ENCODE measurements around the gene TRIM63.

Gene TRIM63

DNA sequence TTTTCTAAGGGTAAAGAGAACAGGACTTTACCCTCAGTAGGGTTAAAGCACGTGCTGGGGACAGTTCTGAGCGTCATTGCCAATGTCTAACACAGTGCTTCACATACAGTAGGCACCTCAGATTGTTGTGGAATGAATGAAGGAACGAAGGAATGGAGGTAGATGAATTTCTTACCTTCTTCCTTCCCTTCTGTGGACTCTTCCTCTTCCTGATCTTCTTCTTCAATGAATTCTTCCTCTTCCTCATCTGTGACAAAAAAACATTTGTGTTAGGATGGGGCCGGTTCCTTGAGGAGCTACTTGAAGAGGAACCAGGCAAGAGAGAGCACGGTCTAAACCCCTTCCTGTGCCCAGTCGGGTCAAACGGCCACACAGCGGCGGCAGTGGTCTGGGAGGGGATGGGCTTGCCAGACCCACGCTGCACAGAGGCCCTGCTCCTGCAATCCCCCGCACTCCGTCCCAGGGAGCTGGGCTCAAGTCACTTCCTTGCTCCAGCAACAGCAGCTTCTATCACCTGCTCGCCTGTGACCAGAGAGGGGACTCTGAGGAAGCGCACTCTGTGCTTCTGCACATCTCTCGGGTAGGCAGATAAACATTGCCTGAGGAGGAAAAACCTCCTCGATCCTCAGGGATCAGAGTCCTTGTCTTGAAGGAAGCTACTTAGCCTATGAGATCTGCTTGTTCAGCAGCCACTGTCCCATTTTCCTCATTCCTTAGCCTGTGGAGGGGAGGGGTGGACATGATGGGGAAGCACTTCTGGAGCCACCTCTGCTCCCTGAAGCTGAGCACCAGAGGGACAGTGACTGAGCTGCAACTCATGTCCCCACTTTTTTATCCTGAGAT, 13.5 kb downstream of the TRIM63 start:
- DNase-seq: no peak

DNA sequence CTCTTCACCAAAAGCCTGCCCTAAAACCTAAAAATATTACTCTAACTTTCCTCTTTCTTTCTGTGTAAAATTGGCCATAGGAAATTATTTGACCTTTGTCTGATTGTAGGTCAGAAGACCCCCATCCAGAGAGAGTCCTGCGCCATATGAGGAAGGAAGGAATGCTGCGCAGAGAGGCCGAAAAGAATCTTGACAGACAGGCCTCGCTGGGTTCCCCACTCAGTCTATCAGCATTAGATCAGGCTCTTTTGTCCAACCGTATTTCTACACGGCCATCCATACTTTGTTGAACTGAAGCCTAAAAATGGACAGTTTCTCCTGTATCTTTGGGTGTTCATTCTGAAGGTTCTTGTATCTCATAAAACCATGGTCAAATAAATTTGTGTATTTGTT, 17.2 kb downstream of the TRIM63 start:
- no peak for DNase-seq

DNA sequence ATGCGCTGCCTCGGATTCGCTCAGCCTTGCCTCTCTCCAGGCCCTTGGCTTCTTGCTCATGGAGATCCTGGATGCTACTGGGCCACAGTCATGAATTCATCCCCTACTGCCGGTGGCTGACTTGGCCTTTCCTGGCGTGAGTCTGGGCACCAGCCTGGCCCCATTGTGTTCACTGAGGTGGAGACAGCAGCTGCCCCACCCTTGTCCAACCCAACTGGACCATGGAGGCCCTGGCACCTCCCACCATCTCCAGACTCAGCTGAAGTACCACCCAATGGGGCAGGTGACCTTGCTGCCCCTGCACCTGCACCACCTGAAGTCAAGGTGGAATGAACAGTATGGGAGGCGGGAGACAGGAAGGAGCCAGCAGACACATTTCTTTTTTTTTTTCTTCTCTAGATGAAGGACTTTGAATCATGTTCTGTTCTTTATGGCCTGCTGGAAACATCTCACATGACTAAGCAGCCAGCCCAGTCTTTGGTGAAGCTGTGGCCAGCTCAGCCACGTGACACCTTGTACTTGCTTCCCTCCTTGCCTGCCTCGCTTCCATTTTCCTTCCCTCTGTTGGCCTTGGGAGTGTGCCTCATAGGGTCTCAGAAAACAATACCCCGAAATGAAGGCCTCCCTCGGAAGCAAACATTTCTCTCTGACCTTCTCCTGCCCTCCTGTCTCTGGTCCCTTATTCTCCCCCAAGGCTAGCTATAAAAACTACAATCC, 17.7 kb downstream of the TRIM63 start:
- DNase-seq: no peak

DNA sequence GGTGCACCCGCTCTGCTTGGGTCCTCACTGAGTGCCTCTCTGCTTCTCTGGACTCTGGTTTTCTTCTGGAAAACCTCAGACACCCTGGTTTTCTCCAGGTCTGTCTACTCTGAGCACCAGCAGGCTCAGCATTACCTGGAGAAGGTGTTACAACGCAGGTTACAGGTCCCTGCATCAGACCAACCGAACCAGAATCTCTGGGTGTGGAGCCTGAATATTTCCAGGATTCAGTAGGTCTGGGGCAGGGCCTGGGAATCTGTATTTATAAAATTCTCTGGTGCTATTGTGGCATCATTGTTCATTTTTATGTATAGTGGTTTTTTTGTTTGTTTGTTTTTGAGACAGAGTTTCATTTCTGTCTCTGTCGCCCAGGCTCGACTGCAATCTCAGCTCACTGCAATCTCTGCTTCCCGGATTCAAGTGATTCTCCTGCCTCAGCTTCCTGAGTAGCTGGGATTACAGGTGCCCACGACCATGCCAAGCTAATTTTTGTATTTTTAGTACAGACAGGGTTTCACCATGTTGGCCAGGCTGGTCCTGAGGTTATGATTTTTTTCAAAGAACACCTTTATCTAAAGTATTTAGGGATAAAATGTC, 20.1 kb downstream of the TRIM63 start:
- no peak for DNase-seq

DNA sequence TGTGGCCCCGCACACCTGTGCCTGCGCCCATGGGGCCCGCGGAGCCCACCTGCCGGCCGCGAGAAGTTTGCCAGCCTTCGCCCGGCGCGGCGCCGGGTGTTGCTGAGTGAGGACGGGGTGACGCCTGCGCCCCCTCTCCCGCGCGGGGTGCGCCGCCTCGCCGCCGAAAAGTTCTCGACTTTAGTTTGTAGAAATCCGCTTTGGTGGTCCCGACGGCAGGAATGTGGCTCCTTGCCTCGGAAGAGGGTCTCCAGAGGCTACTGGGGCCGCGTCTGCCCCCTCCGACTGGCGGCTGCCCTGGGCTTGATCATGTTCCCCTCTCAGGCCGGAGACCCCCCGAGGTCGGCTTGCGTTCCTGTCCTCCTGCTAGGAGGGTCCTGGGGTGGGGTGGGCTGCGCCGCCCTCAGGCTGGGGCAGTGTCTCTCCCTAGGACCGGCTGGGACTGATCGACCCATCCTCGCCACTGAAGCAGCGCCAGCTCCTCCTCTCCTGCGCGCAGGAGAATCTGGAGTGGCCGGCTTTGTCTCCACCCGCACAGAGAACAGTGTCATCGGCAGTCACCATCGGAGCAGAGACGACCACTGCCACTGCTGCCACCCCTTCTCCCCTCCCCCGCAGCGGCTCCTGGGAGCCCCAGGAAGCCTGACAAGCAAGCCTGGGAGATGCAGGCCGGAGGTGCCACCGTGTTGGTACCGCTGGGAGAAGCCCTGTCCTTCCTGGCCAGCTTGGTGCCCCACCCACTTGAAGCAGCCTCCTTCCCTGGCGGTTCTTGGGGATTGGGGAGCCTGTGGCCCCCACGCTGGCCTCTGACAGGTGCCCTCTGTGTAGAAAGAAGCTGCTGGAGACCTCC, 21.0 kb downstream of the TRIM63 start:
- DNase-seq: no peak

DNA sequence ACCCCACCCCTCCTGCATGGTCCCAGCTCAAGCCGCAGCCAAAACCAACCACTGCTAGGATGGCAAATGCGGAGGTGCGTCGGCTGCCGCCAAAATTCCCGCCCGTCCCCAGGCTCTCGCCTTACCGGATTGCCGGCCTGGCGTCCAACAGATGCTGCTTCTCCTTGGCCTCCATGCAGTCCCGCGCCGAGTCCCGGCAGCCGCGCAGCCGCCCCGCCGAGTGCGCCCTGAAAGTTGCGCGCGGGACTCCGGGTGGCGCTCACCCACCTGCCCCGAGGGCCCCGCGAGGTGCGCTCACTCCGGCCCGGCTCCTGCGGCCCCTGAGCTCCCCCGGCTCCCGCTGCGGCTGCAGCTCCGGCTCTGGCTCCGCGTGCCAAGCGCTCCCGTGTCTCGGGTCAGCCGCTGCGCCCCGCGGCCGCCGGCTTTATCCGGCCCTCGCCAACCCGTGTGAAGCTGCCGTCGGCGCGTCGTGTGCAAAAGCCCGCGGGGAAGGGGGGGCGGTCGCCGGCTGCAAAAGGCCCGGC, 21.6 kb downstream of the TRIM63 start, which contains the start of gene SLC30A2:
TSS of gene SLC30A2 (minus strand) at position 397 of the 524 bp plus-strand sequence. CDS start at position 175, 222 bp downstream.
- no peak for DNase-seq

DNA sequence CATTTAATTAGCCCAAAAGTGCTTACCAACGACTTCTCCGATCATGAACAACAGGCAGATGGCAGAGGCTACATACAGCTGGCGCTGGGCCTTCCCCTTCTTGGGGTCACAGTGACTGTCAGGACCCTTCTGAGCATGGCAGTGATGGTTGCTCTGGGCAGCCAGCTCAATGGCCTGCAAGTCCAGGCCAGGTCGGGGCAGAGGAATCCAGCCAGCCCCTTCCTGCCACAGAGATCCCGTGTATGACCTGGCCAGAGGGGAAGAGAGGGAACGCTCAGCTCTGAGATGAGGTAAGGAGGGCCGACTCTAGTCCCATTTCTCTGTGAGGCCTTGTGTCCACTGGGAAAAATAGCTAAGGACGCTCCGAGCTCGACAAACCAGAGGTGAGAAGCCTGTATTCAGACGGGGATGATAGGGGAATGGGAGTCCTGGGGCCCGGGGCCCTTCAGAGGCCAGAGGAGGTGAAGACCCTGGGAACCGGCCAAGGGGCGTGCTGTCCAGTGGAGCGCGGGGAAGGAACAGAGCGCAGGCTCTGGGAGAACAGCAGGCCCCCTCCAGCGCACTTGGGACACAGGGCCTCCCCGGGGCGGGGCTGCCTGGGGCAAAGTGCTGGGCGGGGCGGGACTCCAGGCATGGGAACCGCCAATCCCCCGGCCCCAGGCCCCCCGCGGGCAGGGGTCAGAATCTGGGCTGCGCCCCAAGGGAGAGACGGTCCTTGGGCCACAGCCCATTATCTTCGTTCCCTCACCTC, 22.3 kb downstream of the TRIM63 start:
- no peak for DNase-seq

DNA sequence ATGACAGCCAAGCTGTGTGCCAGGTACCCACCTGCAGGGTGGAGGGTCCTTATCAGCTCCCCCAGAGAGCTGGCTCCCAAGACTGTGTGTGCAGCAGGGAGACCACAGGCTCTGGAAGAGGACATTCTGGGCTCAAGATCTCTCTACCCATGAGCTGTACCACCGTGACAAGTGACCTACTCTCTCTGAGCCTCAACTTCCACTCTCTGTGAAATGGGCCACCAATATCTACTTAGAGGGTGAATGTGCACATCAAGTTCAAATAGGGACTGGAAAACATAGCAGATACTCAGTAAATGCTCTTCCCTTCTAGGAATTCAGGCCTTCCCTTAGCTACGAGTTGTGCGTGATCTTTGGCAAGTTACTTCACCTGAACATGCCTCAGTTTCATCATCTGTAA, 23.0 kb downstream of the TRIM63 start:
- DNase-seq: no peak

DNA sequence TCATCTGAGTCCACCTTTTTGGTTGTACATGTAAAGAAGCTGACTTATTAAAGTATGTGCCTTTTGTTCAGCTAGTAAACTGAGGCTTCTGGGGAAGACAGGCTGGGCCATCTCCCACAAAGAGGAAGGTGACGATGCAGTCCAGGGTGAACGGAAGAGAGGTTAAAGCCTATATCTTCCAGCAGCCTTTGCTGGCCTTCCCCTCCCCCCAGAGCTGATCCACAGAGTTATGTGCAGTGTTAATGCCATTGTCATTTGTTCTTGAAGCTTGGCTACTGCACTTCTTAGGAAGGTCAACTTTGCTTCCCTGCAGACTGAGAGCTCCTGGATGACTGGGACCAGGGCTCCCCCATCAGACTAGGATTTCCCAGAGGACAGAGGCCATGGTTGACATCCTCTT, 23.7 kb downstream of the TRIM63 start:
- DNase-seq: no peak

DNA sequence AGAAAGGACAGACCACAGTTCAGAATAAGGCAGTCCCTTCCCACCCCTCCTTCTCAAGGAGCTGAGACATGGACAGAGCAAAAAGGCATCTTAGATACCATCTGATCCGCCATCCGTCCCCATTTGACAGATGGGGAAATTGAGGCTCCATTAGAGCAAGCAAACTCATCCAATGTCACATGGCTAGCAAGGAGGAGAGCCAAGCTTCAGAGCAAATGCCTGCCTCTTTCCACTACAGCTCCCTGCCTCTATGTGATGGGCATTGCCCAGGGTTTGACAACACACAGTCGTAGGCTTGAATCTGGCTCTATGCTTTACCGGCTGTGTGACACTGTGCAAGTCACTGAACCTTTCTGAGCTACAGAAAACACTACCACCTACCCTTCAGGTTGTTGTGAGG, 25.5 kb downstream of the TRIM63 start:
- no peak for DNase-seq

DNA sequence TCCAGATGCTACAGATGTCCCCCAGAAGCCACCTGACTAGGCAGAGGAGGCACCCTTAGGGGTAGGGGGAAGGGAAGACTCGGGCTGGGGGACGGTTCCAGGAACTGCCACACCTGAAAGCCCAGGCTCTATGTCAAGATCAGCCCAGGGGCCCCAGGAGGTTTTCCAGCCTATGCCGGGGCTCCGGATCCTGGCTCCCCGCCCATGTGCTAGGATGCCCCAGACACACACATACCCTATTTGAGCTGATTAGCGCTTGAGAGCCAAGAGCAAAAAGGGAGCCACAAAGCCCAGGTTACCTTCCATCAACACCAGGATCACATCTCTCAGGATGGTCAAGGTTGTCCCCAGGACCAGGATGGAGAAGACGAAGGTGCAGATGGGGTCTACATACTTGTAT, 26.0 kb downstream of the TRIM63 start:
- DNase-seq: no peak

DNA sequence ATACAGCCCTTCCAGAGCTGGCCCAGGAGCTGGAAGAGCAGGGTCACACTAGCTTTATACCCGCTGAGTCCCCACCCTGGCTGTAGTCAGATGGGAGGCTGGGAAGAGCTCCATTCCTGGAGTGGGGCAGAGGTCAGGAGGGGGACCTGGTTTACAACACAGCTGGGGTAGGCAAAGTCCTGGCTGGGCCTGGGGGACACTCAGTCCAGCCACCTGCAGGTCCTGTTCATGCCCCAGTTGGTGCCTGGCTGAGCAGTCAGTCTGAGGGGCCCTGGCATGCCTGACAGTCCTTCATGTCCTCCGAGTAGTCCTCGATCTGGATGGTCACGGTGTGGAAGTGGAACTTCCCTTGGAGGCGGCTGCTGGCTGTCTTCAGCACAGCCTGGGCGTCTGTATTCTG, 28.5 kb downstream of the TRIM63 start:
- no peak for DNase-seq

DNA sequence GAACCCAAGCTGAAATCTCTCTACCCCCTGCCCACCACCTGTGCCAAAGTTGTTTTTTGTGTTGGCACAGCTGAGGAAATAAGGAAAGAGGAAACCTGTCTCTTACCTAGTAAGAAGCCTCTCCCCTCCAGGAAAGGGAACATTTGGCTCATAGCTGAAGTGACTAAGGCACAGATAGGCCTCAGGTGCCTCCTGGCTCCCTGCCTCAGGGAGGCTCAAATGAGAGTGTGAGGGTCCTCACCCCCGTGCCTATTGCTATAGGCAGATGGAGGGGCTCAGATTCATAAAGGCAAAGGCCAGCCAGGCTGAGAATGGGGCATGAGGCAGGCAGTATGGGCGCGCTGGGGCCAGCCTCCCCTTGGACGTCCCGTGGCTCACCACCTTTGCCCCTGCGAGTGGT, 29.0 kb downstream of the TRIM63 start:
- DNase-seq: no peak

DNA sequence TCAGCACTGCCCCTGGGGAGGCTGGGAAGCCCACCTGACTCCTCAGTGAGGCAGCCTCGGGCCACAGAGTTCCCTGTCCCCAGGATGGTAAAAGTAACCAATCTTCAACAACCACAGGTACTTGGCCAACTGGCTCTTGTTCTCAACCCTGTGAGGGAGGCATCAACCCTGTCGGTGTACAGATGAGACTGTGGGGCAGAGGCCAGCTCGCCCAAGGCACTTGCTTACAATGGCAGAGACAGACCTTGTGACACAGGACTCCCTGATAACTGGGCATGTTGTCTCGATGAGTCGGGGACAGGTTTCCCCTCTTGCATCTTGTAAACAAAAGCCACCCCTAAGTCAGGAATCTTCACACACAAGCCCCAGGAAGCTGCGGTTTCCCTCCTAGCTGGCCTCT, 29.5 kb downstream of the TRIM63 start:
- DNase-seq: no peak

DNA sequence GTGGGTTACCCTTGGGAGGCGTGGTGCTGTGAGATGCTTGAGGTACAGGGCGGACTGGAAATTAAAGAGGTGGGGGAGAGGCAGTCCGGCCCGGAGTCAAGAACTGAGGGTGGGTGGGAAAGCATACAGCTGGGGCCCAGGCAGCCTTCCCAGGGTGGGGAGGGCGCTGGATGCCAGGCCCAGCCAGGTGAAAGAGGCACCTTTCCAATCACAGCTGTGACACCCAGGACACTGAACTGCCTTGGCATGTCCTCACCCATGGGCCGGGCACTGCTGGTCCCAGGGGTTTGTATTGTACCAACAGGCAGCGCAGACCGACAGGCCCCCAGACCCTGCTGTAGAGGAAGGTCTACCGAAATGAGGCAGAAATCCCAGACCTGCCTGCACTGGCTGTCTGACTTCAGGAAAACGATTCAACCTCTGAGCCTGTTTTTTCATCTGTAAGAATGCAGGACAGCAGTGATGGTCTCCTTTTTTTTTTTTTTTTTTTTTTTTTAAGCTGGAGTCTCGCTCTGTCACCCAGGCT, 30.6 kb downstream of the TRIM63 start:
- no peak for DNase-seq

DNA sequence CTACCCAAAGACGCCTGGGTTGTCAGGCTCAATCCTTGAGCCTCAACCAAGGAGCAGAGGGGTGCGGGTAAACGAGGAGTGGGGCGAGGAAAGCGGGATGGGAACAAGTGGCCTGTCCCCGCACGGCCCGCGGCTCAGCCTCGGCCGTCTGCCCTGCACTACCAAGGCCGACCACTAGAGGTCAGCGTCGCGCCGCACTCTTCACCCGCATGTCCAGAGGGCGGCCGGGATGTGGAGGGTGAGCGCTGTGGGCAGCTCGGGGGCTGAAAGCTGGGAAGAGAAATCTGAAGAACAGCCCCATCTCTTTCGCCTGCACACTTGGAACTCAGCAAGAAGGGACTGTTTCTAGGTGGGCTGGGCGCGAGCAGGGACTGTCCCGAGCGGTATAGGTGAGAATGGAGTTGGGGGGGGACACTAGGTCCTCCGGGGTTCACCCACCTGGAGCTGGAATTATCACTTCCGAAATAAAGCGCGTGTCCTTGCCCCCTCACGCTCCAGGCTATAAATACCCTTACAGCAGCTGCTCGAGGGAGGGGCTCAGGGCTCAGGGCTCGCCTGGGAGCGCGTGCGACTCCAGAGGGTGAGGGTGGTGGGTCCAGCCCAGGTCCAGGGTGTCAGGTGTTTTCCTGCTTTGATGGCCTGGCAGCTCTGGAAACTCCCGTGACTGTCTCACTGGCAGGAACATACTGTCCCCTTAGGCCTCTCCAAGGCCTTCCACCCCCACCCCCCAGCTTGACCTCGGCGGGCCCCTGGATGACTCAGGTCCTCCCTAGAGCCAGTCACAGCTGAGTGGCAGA, 31.3 kb downstream of the TRIM63 start:
- DNase-seq: peak; percentile 77

DNA sequence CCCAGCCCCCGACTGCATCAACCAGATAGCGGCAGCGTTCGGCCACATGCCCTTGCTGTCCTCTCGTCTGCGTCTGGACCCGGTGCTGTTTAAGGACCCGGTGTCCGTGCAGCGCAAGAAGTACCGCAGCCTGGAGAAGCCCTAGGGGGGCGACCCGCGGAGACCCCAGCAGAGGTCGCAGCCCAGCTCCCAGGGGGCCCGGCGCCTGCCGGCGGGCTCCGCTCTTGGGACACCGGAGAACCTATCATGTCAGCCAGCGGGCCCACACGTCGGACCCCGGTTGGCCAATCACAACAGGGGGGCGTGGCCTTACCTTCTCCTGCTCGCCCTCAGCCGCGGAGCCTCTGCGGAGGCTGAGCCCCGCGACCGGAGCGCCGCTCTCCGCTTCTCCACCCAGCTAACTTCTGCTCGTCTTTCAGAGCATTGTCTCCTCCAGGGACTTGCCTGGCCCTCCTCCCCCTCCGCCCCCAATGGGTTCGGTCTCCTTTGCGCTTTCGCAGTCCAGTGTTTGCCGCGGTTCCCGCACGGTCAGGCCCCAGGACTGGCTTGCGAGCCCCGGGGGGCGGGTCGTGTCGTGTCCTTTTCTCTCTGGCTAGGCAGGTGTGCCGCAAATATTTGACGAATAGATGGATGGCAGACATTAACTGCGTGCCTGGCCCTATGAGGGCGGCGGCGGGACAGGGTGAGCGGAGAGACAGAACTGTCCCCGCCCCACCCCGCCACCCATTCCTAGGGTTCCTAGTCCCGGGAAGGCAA, 32.0 kb downstream of the TRIM63 start:
- peak; percentile 94 for DNase-seq

DNA sequence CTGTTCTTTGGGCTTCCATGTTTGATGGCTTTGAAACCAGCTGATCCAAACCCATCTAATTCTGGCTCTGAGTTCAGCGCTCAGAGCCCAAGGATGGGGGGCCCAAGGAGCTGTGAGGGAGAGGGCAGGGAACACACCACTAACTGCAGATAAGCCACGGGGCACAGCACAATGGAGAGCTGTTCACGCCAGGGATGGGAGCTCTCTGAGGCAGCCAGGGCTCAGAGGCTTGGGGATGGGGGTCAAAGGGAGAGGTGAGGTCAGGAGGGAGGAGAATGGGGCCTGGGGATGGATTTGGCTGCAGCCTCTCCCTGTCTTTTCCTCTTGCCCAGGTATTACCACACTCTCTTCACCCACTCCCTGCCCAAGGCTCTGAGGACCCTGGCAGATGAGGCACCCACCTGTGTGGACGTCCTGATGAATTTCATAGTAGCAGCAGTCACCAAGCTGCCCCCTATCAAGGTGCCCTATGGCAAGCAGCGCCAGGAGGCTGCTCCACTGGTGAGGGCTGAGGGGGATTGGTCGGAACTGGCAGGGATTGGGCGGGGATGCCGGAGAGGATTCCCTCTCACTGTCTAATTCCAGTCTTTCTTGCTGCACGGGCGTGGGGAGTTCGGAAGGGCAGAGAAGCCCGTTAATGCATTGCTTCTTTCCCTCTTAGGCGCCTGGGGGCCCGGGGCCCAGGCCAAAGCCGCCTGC, 32.8 kb downstream of the TRIM63 start:
- DNase-seq: no peak

DNA sequence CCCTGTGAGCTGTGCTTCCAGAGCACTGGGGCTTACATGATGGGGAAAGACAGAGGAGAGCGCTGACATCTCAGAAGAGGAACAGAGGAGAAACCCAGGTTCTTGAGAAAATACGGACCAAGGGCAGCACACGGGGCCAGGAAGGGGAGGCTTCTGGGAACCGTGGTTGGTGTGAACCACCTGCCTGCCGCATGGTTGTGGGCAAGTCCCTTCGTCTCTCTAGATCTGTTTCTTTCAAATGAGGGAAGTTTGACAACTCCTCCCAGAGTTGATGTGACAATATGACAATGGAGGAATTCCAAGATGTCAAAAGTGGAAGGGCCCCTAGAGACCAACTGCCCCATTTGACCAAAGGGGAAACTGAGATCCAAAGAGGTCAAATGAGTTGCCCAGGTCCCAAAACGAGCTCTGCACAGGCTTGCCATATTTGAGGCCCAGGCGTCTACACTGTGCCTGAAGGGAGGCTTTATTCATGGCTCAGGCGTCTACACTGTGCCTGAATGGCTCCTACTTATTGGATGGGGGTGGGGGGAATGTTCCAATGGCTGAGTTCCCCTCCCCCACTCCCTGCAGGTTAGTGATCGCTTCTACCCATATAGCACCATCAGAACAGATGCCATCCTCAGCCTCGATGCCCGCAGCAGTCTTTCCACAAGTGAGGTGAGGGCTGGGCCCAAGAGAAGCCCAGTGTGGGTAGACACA, 34.6 kb downstream of the TRIM63 start:
- no peak for DNase-seq

Measured in stimulated activated CD4-positive, alpha-beta T cell treated with anti-CD3 and anti-CD28 coated beads, Interleukin-4, amount 100 ng/mL, for 24 hours (primary cell).